T follicular helper cell (primary cell): Measurements from ENCODE around the gene ATP9A.
"Not testable (repeated sequence)": the region's sequence is repeated elsewhere in the genome, so short reads cannot be mapped to it uniquely, and the experiment has no call there.

ENCODE experiments used
- DNase-seq: peaks from one replicate; pipeline ENCODE4 v3.0.0-alpha.2; 2020; ENCODE audit warnings: low read depth

ATP9A gene

GRCh38 chr20:51656726-51657260, 111.4 kb downstream of the ATP9A start:
- no peak for DNase-seq

DNA sequence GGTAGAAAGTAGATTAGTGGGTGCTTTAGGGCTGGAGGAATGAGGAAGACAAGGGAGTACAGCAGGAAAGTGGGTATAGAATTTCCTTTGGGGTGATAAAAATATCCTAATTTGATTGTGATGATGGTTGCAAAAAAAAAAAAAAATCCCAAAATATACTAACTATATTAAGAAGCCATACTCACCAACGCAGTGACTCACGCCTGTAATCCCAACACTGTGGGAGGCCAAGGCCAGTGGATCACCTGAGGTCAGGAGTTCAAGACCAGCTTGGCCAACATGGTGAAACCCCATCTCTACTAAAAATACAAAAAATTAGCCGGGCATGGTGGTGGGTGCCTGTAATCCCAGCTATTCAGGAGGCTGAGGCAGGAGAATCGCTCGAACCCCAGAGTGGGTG, 112.1 kb downstream of the ATP9A start:
- DNase-seq: not testable (repeated sequence)

- DNase-seq: no peak
Measured at GRCh38 chr20:51654495-51654894, 113.7 kb downstream of the ATP9A start.

GRCh38 chr20:51654060-51654459, 114.1 kb downstream of the ATP9A start:
- no peak for DNase-seq

DNA sequence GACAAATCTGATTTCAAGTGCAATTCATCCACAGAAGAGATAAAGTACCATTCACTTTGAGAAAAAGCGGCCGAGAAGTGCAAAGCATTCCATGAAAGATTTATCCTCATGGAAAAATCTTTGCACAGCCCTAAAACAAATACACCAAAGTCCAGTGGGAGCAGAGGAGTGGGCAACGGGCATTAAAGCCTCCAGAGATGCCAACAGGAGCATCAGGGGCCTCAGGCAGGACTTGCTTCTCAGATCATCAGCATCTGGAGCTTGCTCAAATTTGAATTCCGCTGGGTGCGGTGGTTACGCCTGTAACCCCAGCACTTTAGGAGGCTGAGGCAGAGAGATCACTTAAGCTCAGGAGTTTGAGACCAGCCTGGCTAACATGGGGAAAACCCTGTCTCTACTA, 115.0 kb downstream of the ATP9A start:
- no peak for DNase-seq

GRCh38 chr20:51651921-51652549, 116.2 kb downstream of the ATP9A start:
- DNase-seq: no peak

DNA sequence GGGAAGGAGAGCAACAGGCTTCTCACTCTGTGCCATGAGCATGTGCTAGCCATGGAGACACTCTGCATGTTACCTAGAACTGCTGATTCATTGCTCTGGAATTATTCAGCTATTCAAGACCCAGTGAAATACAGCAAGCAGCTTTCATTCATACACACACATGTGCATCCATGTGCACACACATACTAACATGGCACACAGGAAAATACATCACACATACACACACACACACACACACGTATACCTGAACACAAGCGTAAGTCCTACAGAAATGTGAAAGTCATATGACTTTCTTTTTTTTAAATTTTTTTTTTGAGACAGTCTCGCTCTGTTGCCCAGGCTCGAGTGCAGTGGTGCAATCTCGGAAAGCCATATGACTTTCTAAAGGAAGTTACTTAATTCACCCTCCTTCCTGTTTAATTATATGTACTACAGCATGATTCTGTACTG, 117.5 kb downstream of the ATP9A start:
- DNase-seq: no peak

GRCh38 chr20:51648571-51648947, 119.6 kb downstream of the ATP9A start:
- DNase-seq: no peak

- DNase-seq: no peak
Measured at GRCh38 chr20:51647674-51648570, 120.3 kb downstream of the ATP9A start.

- DNase-seq: not testable (repeated sequence)
Measured at GRCh38 chr20:51643810-51644209, 124.4 kb downstream of the ATP9A start.

DNA sequence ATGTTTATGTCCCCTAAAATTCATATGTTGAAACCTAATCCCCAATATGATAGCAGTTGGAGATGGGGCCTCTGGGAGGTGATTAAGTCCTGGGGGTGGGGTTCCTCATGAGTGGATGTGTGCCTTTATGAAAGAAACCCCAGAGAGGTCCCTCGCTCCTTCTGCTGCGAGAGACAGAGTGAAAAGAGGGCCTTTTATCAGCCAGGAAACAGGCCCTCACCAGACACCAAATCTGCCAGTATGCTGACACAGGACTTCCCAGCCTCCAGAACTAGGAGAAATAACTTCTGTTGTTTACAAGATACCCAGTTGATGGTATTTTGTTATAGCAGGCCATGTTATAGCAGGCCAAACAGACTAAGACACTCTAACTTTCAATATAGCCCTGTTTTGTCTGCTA, 124.8 kb downstream of the ATP9A start:
- DNase-seq: no peak

DNA sequence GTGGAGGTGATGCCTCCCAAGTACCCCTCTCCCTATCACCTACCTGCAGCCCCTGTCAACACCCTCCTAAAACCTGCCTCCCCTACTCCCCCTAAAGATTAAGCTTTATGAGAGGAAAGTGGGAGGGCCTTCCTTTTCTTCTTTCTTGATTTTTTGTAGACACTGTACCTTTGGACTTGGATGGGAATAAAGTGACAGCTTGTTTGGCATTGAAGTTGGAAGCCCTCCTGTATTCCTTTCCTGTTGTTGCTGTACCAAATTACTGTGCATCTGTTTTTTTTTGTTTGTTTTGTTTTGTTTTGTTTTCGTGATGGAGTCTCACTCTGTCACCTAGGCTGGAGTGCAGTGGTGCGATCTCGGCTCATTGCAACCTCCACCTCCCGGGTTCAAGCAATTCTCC, 126.3 kb downstream of the ATP9A start:
- no peak for DNase-seq

DNA sequence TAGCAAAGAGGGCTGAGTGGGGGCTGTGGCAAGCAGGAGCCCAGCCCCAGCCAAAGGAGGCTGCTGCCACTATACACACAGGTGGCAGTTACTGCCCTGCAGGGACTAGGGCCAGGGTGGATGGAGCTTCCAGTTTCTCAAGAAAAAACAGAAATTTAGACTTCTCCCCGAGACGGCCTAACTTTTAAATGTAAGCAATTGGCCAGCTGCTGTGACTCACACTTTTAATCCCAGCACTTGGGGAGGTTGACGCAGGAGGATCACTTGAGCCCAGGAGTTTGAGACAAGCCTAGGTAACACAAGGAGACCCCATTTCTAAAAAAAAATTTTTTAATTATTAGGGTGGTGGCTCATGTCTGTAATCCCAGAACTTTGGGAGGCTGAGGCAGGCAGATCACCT, 127.4 kb downstream of the ATP9A start:
- DNase-seq: no peak

GRCh38 chr20:51639206-51639832, 128.9 kb downstream of the ATP9A start:
- peak; percentile 19 for DNase-seq

DNA sequence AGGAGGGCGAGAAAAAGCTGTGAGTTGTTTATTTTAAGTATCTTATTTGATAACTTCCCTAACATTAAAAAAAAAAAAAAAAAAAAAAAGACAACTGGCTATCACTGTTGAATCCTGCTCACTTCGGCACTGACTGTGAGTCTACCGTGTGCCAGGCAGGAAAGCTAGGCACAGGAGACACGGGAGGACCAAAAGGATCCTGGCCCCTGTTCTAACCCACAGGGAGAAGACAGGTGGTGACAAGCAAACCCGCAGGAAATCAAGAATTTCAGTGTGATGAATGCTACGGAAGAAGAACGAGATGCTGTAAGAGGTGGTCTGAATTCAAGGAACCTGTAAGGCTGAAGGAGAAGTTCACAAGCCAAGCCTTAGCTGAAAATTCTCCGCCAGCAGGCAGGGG, 130.9 kb downstream of the ATP9A start:
- DNase-seq: no peak

GRCh38 chr20:51636123-51636522, 132.1 kb downstream of the ATP9A start:
- no peak for DNase-seq

DNA sequence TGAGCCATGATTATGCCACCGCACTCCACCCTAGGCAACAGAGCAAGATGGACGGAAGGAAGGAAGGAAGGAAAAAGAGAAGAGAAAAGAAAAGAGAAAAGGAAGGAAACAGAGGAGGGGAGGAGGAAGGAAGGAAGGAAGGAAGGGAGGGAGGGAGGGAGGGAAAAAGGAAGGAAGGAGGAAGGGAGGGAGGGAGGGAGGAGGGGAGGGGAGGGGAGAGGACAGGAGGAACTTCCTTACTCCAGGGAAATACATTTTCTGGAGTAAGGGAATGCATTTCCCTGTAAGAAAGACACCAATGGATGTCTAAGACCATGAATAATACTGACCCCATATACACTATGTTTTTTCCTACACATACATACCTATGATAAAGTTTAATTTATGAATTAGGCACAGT, 132.5 kb downstream of the ATP9A start:
- no peak for DNase-seq

- DNase-seq: no peak
Measured at GRCh38 chr20:51634877-51635276, 133.3 kb downstream of the ATP9A start.

DNA sequence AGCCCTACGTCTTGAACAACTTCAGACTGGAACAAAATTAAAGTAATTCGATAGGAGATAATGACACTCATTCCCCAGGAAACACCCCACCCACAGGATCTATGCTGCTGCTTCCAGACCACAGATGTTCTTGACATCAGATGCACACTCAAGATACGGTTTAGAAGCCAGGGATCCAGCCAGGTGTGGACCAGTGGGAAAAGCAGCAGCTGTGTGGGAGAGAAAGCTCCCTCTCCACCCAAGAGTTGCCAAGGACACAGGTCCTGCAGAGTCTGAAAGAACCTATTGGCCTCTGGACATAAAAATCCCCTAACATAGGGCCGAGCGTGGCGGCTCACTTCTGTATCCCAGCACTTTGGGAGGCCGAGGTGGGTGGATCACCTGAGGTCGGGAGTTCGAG, 133.9 kb downstream of the ATP9A start:
- DNase-seq: no peak

DNA sequence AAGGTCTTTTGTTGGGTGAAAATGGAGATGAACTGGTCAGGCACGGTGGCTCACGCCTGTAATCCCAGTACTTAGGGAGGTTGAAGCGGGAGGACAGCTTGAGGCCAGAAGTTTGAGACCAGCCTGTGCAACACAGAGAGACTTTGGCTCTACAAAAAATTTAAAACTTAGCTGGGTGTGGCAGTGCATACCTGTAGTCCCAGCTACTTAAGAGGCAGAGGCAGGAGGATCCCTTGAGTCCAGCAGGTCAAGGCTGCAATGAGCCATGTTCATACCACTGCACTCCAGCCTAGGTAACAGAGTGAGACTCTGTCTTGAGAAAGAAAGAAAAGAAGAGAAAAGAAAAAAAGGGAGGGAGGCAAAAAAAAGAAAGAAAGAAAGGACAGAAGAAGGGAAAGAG, 134.8 kb downstream of the ATP9A start:
- no peak for DNase-seq

GRCh38 chr20:51631953-51632352, 136.2 kb downstream of the ATP9A start:
- no peak for DNase-seq
